Renal pelvis (tissue), 12 donors: Measurements from ENCODE around the gene PAXIP1. TPM values are rescaled to one million over a fixed set of nuclear protein-coding genes. Genes with fewer than 3 reads are reported as not detected.
"Not testable (repeated sequence)": the region's sequence is repeated elsewhere in the genome, so short reads cannot be mapped to it uniquely, and the experiment has no call there.

Source experiments
- DNase-seq: peaks from one replicate; pipeline ENCODE4 v3.0.0-alpha.2; 2013
- long read RNA-seq, 16 experiments: transcript quantifications; one replicate each; lab custom pipeline, GENCODE V29; 2026
- polyA plus RNA-seq, 3 donors: library from polyadenylated mRNA; unstranded; fragments of 120-200 nt; gene quantifications; one replicate each; pipeline ENCODE4 v1.2.1, GENCODE V29; 2013; ENCODE audit not compliant: insufficient read length in 3 of 3

The PAXIP1 gene, protein sequence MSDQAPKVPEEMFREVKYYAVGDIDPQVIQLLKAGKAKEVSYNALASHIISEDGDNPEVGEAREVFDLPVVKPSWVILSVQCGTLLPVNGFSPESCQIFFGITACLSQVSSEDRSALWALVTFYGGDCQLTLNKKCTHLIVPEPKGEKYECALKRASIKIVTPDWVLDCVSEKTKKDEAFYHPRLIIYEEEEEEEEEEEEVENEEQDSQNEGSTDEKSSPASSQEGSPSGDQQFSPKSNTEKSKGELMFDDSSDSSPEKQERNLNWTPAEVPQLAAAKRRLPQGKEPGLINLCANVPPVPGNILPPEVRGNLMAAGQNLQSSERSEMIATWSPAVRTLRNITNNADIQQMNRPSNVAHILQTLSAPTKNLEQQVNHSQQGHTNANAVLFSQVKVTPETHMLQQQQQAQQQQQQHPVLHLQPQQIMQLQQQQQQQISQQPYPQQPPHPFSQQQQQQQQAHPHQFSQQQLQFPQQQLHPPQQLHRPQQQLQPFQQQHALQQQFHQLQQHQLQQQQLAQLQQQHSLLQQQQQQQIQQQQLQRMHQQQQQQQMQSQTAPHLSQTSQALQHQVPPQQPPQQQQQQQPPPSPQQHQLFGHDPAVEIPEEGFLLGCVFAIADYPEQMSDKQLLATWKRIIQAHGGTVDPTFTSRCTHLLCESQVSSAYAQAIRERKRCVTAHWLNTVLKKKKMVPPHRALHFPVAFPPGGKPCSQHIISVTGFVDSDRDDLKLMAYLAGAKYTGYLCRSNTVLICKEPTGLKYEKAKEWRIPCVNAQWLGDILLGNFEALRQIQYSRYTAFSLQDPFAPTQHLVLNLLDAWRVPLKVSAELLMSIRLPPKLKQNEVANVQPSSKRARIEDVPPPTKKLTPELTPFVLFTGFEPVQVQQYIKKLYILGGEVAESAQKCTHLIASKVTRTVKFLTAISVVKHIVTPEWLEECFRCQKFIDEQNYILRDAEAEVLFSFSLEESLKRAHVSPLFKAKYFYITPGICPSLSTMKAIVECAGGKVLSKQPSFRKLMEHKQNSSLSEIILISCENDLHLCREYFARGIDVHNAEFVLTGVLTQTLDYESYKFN
- polyA plus RNA-seq, result 10 to 100 TPM; 20.1 to 24.3 (median 23.4) TPM
- long read RNA-seq, donor 1, result 0 reads
- long read RNA-seq, donor 2, partial matches to known transcripts, result 0 of 2 reads
- long read RNA-seq, donor 2, other reads (novel, unspliced or antisense), result 0 of 2 reads
- long read RNA-seq, donor 3, partial matches to known transcripts, result 10 of 11 reads
- long read RNA-seq, donor 3, other reads (novel, unspliced or antisense), result 0 of 11 reads
- long read RNA-seq, donor 4, partial matches to known transcripts, result 5 of 5 reads
- long read RNA-seq, donor 4, other reads (novel, unspliced or antisense), result 0 of 5 reads
- long read RNA-seq, donor 5, result 0 reads
- long read RNA-seq, donor 6, partial matches to known transcripts, result 0 of 1 reads
- long read RNA-seq, donor 6, other reads (novel, unspliced or antisense), result 0 of 1 reads
- long read RNA-seq, donor 7, partial matches to known transcripts, result 13 of 13 reads
- long read RNA-seq, donor 7, other reads (novel, unspliced or antisense), result 0 of 13 reads
- long read RNA-seq, donor 8, partial matches to known transcripts, result 8 of 8 reads
- long read RNA-seq, donor 8, other reads (novel, unspliced or antisense), result 0 of 8 reads
- long read RNA-seq, donor 9, partial matches to known transcripts, result 7 of 7 reads
- long read RNA-seq, donor 9, other reads (novel, unspliced or antisense), result 0 of 7 reads
- long read RNA-seq, donor 10, partial matches to known transcripts, result 6 of 7 reads
- long read RNA-seq, donor 10, other reads (novel, unspliced or antisense), result 0 of 7 reads
- long read RNA-seq, donor 11, result 0 reads
- long read RNA-seq, donor 12, partial matches to known transcripts, result 0 of 1 reads
- long read RNA-seq, donor 12, other reads (novel, unspliced or antisense), result 0 of 1 reads
- long read RNA-seq, donor 13, result 0 reads
- long read RNA-seq, donor 14, partial matches to known transcripts, result 21 of 21 reads
- long read RNA-seq, donor 14, other reads (novel, unspliced or antisense), result 0 of 21 reads
- long read RNA-seq, donor 15, partial matches to known transcripts, result 7 of 16 reads
- long read RNA-seq, donor 15, other reads (novel, unspliced or antisense), result 8 of 16 reads
- long read RNA-seq, donor 16, partial matches to known transcripts, result 13 of 13 reads
- long read RNA-seq, donor 16, other reads (novel, unspliced or antisense), result 0 of 13 reads

DNA sequence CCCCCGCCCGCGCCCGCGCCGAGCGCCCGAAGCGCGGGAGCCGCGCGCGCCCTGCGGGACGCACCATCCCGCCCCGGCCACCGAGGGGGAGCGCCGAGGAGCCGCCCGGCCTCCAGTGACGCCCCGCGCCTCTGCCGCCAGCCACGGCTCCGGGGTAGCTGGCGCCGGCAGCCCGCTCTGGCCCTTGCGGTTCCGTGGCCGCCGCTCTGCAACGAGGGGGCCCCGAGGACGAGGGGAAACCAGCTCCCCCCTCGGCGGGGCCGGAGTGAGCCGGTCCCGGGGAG lies at the start of gene PAXIP1:
Gene PAXIP1 (minus strand): TSS at position 33 of the 284 bp plus-strand sequence. CDS start 195 bp downstream, outside the sequence.
- DNase-seq, result peak; percentile 62

DNA sequence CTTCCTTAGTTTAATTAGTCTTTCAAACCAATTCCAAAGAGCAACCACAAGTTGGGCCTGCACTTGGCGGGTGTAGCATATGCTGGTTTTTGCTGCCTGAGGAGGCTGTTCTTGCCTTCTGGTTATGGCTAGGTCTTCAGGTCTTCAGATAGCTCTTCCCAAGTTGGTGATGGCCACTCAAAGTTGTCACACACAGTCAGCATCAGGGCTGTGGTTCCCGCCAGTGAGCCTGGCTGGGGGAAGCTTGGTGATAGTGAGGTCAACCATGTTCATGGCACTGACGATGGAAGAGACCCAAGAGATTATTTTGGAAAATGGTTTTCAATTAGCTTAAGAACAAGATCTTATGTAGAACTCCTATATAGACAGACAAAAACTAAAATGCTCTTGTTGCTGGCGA lies 48.4 kb upstream of the PAXIP1 start:
- DNase-seq, result no peak

DNA sequence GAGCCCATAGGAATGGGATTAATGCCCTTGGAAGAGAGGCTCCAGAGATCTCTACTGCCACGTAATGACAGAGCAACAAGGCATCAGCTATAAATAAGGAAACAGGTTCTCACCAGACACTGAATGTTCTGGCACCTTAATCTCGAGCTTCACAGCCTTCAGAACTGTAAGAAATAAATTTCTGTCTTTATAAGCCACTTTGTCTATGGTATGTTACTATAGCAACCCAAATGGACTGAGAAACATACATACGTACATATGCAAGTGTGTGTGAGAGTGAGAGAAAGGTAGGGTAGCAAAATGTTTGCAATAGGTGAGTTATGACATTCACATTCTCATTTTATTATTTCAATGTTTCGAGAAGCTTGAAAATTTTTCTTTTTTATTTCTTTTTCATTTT lies 45.1 kb upstream of the PAXIP1 start:
- DNase-seq, result no peak

DNA sequence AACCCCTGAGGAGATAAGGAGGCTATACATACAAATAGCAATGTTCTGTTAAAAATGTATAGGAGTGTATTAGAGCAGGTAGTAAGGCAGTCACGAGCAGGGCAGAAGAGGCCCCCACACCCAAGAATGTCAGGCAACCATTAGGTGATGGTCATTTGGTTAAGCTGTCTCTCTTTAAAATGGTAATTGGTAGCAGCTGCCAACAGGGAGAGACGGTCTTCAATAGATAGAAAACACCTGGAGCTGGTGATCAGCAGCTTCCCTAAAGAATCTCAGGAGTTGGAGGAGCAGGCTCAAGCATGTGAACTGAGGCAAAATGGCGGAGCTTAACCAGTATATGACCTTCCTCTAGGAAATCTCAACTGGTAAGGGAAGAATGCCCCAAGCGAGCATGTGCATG lies 40.8 kb upstream of the PAXIP1 start:
- no peak for DNase-seq

DNA sequence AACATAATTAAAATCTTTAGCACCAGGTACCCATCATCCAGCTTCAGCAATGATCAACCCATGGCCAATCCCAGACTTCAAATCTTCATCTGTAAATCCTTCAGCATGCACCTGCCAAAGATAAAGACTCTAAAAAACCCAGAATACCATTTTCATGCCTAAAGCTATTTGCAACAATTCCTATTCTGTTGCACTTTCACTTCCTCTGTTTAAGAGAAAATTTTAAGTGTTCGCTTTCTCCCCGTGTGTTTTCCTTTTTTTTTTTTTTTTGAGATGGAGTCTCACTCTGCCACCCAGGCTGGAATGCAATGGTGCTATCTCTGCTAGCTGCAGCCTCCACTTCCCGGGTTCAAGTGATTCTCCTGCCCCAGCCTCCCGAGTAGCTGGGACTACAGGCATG lies 35.4 kb upstream of the PAXIP1 start:
- no peak for DNase-seq

DNA sequence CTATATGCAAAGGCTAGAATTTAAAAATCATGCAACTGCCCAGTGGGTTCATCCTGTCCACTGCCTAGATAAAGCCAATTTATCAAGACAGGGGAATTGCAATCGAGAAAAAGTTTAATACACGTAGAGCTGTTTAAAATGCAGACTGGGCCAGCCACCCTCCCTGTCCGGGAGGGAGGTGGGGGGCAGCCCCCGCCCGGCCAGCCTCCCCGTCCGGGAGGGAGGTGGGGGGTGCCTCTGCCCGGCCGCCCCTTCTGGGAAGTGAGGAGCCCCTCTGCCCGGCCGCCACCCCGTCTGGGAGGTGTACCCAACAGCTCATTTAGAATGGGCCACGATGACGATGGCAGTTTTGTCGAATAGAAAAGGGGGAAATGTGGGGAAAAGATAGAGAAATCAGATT lies 31.6 kb upstream of the PAXIP1 start:
- not testable (repeated sequence) for DNase-seq

DNA sequence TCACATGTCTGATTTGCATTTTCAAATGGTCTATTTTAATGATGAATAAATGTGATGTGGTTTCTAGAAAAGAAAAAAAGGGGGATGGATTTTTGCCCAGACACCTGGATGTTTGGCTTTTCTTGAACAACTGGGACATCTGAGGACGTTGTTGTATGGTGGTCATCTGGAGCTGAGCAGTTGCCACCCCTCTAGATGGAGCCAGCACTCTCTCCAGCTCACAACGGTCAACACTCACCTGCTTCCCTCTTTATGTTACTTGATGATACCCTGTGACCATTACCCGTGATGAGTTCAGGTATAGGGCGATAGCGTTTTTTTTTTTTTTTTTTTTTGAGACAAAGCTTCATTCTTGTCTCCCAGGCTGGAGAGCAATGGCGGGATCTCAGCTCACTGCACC lies 30.1 kb upstream of the PAXIP1 start:
- DNase-seq, result no peak

DNA sequence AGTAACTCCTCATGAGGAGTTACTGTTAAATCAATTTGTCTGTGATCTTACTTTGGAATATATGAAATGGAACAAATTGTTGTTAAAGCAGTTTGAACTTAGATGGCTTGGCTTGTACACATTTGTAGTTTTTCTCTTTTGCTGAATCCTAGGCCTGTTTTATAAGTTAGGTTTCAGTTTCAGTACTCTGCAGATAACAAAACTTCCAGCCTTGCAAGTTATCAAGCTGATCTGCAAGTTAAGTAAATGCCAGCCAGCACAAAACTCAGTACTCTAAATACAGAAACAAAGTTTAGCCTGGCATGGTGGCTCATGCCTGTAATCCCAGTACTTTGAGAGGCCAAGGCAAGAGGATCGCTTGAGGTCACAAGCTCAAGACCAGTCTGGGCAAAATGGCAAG lies 25.0 kb upstream of the PAXIP1 start:
- DNase-seq, result no peak

DNA sequence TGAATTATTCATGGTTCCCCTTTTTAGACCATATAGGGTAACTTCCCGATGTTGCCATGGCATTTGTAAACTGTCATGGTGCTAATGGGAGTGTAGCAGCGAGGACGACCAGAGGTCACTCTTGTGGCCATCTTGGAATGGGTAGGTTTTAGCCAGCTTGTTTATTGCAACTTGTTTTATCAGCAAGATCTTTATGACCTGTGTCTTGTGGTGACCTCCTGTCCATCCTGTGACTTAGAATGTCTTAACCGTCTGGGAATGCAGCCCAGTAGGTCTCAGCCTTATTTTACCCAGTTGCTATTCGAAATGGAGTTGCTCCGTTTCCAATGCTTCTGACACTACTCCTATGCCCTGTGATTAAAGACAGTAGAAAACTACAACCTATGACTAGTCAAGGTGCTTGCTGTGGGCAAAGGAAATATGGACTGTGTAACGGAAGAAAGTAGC lies 18.8 kb upstream of the PAXIP1 start:
- no peak for DNase-seq

DNA sequence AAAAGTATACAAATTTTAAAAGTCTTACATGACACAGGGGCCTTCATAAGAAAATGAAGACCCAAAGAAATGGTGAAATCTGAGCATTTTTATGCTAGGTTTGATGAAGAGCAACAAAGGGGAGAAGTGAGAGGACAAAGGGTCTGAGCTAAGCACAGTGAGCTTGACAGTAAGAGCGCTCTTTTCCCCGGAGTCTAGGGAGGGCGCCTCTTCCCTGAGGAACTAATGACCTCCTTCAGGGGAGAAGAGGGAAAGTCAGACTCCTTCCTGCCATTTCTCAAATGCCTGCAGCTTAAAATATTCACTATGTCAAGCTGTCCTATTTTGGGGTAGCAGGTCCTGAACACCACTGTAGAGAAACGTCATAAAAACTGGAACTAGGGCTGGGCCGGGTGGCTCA lies 18.1 kb upstream of the PAXIP1 start:
- no peak for DNase-seq

DNA sequence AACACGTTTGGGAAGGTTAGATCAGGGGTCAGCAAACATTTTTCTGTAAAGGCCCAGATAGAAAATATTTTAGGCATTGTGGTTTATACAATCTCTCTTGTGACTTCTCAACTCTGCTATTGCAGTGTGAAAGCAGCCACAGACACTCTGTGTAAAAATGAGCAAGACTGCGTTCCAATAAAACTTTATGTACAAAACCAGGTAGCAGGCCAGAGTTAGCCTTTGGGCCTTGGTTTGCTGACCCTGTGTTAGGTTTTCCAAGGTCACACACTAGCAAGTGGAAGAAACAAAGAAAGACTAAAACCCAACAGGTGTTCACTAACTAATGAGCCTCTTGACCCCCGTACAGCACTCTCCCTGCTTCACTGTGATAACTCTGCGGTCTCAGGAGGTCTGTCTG lies 14.9 kb upstream of the PAXIP1 start:
- DNase-seq, result no peak

DNA sequence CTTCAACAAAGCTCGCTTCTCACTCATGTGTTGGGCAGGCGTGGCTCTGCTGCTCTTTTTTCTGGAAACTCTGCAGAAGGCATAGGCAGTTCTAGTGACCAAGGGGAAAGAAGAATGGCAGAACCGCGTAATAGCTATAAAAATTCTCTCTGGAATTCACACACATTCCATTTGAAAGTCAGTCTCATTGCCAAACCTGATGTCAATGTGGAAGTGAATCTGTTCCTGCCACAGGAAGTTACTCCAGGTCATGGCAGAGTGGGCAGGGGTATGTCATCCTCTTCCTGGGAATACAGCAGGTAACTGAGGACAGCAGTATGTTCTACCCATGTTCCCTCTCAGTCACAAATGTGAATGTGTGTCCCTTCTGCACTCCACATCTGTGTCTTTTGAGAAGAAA lies 8.2 kb upstream of the PAXIP1 start:
- no peak for DNase-seq

DNA sequence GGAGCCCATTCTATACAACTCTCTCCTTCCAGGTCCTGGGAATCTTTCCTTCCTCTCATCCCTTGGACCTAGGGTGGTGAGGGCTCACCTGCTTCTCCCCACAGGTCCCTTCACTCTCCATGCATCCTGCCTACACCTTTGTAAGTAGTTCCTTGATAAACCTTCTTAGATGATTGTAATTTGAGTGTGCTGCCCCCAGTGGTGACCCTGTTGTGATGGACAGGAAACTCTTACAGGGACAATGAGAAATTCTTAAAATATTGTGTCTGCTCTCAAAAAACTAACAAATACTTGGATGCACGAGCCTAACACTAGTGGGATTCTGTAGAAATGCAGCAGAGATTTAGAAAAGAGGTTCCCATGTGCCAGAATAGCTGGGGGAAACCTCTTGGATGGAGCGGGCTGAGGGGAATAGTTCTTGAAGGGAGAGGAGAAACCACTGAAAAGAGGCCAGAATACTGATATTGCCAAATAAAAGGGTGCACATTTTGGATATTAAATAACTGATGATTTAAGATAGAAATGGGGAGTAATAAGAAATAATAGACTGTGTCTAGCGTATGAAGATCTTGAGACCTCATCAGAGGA lies 6.7 kb upstream of the PAXIP1 start:
- no peak for DNase-seq

DNA sequence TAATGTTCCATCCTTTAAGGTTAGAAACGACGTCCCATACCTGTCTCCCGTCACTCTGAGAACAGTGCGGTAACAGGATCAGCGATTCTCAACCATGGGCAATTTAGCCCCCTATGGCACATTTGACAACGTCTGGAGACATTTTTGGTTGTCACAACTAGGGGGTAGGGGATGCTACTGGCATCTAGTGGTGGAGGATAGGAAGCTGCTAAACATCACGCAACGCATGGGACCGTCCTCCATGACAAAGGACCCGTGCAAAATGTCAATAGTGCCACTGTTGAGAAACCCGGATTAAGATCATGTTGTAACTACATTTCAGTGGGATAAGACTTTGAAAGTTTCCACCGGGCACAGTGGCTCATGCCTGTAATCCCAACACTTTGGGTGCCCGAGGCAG lies 5.0 kb upstream of the PAXIP1 start:
- no peak for DNase-seq

DNA sequence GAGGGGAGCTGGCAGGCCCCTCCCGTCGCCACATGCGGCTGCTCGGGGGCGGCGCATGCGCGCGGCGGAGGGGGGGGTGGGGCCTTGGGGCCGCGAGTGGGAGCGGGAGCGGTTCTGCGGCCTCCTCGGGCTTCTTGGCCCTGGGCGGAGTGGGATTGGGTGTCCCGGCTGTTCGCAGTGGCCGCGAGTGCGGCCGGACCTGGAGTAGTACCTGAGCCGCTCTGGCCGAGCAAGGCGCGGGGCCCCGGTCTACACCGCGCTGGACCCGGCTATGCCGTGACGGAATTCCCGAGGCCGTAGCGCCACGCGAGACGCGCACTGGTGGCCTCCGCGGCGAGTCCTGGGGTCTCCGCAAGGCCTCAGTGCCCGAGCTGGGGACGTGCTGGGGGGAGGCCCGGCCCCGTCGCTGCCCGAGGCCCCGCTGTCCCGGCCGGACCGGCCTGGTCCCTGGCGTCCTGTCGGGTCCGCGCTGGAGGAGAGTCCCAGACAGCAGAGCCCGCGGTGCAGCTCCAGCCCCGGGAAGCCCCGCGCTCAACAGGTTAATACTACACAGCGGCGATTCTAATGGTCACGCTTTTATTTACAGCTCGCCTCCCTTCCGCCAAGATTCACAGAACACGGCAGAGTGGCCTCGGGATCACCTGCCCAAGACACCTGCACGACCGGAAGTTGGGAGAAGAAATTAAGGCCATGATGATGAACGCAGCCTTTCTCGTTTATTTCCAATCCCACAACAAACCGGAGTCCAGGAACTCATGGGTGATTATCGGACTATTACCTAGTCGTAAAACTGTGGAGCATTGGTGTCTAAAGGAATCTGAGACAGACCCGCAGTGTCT lies 671 bp upstream of the PAXIP1 start:
- DNase-seq, result peak; percentile 85

DNA sequence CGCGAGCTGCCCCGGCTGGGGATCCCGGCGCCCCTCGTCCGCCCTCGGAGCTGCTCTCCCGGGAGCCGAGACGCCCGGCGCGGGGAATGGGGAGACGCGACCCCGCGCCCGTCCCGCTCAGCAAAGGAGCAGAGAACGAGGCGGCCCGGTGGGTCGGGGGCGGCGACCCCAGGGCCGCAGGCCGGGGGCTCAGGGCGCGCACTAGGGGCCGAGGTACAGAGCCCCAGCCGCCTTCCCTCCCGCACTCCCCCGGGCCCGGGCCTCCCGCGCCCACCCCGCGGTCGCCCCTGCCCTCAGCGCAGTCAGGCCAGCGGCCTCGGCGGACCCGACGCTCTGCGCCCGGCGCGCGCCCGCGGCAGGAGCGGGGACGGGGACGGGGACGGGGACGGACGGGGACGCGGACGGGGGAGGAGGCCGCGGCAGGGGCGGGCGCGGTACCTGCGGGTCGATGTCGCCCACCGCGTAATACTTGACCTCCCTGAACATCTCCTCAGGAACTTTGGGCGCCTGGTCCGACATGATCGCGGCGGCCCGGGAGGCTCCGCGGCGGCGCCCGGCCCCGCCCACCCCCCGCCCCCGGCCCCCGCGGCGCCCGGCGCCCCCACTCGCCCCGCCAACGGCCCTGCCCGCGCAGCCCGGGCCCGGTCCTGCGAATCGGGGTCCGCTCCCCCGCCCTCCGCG lies 373 bp downstream of the PAXIP1 start:
- peak; percentile 58 for DNase-seq

DNA sequence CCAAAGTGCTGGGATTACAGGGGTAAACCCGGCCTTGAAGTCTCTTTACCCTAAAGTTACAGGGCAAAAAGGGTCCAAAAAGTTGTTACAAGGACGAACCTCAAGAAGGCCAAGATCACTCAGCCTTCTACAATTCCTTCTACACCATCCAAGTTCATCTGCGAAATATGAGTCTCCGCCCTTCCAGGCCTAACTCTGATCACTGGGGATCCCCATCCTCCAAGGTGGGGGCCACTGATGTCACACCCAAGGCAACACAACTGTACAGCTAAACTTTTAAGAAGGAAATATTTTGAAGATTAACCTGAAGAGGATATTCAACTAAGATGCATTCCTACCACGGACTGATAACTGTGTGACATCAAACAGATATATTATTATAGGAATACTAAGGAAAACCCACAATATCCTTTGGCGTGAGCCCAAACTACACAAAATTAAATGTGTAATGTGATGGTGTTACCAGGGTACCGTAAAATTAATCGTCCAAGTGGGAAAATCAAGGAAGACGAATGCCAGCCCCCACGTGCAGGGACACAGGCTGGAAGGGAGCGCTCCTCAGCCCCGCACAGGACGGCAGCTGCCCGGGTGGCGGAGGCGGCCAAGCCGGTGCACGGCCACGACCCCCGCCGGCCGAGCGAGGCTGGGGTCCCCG lies 1.0 kb downstream of the PAXIP1 start:
- DNase-seq, result no peak

DNA sequence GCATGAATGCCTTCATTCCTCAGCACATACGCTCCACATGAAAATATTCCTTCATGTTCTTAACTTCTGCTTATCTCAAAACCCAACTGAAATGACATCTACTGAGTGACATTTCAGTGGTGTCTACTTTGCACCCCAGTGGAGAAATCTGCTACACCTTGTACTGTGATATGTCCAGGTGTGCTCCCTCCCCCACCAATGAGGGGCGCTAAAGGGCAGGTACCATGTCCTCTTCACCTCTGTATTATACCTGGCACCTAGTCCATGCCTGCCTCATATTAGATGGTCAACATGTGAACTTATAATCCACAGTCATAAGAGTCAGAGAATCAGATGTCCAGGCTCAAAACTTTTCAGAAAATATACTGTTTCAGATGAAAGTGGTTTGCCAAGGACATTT lies 2.1 kb downstream of the PAXIP1 start:
- no peak for DNase-seq
